ENCODE data around the gene CD4.
A peak's percentile ranks its signal among the peaks of the same experiment; 100 is the strongest.

CD4 gene

DNA sequence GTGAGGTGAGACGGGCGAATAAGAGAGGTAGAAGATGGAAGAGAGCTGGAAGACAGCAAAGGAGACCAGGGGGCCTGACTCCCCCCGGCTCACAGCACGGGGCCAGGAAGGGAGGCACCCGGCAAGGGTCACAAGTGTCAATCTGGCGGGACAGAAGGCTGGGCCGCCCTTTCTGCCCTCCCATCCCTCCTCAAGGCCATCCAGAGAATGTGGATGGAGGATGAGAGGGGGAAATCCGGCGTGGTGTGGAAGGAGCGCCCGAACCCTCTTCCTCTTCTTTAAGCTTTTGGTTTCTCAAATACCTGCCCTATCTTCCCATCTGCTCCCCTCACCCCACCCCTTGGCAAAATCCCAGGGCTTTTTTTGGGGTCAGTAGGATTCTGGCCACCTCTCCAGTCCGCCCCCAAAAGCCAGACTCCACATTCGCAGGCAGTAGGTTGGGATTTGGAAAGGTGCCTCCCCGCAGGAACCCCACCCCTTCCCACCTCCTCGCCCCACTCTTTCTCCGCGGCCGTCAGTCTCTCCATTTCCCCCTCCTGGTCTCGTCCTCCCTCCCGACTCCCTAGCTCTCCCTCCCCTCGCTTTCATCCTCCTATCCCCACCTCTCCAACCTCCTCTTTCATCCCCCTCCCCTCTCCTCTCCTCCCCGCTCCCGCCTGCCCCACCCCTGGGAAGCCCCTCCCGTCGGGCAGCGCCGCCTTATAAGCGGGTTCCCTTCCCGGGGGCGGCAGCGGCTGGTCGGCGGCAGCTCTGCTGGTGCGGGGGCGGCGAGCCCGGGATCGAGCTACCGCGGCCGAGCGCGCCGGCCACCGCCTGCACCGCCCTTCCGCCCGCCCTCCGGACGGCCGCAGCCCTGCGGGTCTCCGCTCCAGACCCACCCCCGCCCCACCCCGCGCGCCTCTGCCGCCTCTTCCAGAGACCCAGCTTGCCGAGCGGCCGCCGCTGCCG lies 23.4 kb upstream of the CD4 start, which contains the start of gene PTMS:
PTMS (plus strand) TSS at position 730 of the 948 bp plus-strand sequence. CDS start 343 bp downstream, outside the sequence.
- DNase-seq = peak; percentile 95

DNA sequence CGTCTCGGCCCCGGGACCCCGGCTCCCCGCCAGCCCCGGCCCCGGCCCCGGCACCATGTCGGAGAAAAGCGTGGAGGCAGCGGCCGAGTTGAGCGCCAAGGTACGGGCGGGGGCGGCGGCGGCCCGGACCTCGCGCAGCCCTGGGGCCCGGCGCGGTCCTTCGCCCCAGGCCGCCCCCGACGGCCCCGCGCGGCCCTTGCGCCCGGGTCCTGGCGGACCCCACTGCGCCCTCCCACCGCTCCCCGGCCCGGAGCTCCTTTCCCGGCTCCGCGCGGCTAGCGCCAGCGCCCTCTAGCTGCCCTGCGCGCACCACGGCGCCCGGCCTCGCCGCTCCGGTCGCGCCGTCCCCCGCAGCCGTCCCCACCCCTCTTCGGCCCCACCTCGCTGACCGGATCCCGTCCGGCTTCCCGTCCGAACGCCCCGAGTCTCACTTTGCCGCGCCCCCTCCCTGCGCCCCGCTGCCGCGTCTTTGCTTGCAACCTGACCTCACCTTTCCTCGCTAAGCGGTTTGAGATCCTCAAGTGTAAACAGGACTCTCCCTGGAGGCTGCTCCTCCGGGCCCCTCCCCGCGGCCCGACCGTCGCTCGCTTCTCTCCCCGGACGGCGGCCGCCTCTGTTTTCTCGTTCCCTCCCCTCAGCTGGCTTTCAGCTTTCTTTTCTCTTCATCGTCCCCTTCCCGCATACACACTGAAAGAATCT lies 22.5 kb upstream of the CD4 start:
- DNase-seq = peak; percentile 70

DNA sequence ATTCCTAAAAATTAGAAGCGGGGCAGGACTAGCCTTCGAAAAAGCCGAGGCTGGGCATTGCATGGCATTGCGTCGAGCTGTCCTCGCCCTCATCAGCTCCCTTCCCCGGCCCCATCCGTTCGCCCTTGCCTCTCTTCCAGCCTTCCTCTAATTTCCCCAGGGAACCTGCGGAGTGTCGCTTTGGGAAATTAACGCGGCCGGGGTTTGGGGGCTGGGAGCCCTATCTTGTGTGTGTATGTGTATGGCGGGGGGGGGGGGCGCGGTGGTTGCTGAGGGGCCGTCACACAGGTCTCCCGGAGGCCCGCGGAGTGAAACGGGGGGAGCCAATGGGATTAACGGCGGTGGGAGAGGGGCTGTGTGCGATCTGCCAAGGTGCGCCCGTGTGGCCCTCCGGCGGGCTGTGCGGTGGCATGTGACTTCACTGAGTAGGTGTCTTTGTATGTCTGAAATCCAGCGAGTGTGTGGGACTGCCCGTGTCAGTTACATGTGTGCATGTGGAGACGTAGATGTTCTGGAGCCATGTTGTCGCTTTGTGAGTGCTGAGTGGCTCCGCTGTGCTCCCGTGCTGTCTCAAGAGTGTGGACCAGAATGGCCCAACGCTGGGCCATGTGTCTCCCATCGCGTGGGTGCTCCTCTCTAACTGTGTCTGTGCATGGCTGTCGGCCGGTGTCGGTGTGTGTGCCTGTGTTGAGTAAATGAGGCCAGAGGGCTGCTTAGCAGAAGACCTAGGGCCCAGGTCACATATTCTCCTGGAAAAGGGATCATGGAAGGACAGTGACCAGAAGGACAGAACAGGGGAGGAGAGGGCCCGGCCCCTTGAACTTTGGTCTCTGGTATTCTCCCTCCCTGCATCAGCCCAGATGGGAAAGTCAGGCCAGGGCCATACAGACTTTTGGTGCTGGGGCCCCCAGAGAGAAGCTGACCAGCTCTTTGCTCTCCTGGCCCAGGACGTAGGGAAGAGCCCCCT lies 21.7 kb upstream of the CD4 start:
- DNase-seq = peak; percentile 11

DNA sequence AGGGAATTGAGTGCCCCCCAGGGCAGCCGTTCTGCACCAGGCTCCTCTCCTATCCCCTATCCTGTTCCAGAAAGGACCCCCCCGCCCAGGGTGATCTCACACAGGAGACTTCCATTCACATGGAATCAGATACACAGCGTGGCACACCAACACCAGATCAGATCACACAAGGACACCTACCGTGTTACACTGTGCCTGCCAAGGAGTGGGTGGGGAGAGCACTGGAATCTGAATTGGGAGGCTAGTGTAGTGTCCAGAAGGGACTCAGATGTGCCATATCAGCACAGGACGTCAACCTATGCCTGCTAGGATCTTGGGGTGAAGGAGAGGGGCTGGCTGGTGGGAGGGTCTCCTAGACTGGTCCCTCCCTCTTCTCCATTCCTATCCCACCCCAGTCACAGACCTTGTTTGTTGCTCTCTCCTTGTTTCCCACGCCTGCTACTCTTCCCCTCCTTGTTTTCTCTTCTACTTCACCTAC lies 20.9 kb upstream of the CD4 start:
- DNase-seq = no peak

DNA sequence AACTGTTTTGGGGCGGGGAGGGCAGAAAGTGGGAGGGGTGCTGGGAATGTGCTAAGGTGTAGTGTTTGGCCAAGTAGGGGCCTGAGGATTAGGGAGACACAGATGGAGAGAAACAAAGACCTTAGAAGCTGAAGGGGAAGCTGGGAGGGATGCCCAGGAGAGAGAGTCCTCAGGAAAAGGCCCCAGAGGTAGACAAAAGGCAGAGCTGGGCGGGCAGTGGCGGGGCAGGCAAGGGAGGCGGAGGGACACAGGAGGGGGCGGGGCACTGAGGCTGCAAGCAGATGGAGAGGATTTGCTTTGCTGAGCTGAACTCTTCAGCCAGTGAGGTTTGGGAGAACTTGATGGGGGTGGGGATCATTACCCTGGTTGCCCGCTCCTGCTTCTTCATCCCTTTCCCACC lies 20.3 kb upstream of the CD4 start:
- no peak for DNase-seq

- DNase-seq = no peak
These were observed 19.7 kb upstream of the CD4 start for GRCh38 chr12:6769666-6770065.

DNA sequence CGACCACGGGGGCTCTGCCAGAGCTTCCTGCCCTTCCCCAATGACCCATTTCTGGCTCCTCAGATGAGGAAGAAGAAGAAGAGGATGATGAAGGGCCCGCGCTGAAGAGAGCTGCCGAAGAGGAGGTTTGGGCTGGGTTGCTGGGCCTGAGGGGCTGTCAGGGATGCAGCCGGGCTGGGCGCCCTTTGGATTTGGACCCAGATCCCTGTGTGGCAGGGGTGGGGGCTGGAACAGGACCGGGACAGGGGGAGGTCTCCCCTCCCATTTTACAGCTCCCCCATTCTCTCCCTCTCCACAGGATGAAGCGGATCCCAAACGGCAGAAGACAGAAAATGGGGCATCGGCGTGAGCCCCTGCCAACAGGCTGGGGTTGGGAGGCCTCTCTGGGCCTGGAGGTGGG lies 19.2 kb upstream of the CD4 start:
- DNase-seq = no peak

- DNase-seq = no peak
These were observed 18.7 kb upstream of the CD4 start for GRCh38 chr12:6770600-6770999.

GRCh38 chr12:6771091-6771495 lies 18.2 kb upstream of the CD4 start:
- DNase-seq = no peak

GRCh38 chr12:6771509-6772330 lies 17.6 kb upstream of the CD4 start:
- no peak for DNase-seq

DNA sequence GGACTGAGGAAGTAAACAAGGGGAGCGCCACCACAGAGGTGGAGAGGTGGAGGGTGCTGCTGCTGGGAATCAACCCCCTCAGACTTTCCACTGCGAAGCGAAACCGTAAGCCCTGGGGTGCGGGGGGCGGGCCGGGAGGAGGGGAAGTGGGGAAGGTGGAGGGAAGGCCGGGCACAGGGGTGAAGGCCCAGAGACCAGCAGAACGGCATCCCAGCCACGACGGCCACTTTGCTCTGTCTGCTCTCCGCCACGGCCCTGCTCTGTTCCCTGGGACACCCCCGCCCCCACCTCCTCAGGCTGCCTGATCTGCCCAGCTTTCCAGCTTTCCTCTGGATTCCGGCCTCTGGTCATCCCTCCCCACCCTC lies 17.0 kb upstream of the CD4 start, which contains the start of gene LAG3:
LAG3 (plus strand) TSS at position 190 of the 365 bp plus-strand sequence. CDS start 333 bp downstream, outside the sequence.
- DNase-seq = no peak

GRCh38 chr12:6772726-6773589 lies 16.4 kb upstream of the CD4 start:
- DNase-seq = no peak

GRCh38 chr12:6773590-6774351 lies 15.6 kb upstream of the CD4 start:
- no peak for DNase-seq

- no peak for DNase-seq
These were observed 14.7 kb upstream of the CD4 start for GRCh38 chr12:6774499-6775062.

DNA sequence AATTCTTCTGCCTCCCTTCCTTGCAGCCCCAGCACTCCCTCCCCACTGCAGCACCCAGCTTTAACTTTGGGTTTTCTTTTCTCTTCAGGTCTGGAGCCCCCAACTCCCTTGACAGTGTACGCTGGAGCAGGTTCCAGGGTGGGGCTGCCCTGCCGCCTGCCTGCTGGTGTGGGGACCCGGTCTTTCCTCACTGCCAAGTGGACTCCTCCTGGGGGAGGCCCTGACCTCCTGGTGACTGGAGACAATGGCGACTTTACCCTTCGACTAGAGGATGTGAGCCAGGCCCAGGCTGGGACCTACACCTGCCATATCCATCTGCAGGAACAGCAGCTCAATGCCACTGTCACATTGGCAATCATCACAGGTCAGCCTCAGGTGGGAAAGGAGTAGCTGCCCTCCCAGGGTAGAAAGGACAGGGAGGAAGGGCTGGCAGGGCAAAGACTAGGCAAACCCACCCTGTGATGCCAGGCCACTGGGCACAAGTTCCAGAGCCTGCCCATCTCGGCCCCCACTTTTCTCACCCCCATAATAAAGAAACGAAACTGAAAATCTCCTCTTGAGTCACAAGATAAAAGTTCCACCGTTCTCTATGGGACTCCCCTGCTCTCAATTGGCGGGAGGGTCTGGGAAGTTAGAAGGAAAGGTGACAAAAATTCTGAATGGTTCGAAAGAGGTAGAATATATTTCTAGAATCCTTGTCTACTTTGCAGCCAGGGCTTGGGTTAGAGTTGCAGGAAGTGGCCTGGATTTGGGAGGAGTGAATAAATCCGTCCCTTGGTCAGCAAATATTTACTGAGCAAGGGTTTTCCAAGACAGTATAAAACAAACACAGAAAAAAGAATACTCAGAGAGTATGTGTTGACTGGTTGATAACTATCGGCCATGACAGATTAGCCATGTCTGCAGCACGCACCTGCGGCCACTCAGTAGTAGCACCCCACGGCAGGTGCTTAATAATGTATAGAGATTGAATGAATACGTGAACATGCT lies 13.8 kb upstream of the CD4 start:
- DNase-seq = no peak

GRCh38 chr12:6777386-6777785 lies 11.9 kb upstream of the CD4 start:
- DNase-seq = no peak

DNA sequence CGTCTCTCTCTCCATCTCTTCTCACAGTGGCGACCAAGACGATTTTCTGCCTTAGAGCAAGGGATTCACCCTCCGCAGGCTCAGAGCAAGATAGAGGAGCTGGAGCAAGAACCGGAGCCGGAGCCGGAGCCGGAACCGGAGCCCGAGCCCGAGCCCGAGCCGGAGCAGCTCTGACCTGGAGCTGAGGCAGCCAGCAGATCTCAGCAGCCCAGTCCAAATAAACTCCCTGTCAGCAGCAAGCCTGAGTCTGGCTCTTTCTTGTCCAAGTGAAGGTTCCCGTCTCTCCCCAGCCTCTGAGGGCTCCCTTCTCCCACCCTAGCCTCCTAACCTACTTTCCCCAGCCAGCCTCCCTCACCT lies 11.1 kb upstream of the CD4 start:
- DNase-seq = no peak
